GM19324 (cell line): ENCODE data around the gene C19orf38.
"Not testable (repeated sequence)": the region's sequence is repeated elsewhere in the genome, so short reads cannot be mapped to it uniquely, and the experiment has no call there.

Source experiments
- ATAC-seq: cut with Tn5 transposase; IDR thresholded peaks from one replicate; pipeline ENCODE4 v1.9.1; 2021; ENCODE audit warnings: mild to moderate bottlenecking, moderate library complexity; ENCODE audit not compliant: unreplicated experiment, low FRiP score

Gene C19orf38

DNA sequence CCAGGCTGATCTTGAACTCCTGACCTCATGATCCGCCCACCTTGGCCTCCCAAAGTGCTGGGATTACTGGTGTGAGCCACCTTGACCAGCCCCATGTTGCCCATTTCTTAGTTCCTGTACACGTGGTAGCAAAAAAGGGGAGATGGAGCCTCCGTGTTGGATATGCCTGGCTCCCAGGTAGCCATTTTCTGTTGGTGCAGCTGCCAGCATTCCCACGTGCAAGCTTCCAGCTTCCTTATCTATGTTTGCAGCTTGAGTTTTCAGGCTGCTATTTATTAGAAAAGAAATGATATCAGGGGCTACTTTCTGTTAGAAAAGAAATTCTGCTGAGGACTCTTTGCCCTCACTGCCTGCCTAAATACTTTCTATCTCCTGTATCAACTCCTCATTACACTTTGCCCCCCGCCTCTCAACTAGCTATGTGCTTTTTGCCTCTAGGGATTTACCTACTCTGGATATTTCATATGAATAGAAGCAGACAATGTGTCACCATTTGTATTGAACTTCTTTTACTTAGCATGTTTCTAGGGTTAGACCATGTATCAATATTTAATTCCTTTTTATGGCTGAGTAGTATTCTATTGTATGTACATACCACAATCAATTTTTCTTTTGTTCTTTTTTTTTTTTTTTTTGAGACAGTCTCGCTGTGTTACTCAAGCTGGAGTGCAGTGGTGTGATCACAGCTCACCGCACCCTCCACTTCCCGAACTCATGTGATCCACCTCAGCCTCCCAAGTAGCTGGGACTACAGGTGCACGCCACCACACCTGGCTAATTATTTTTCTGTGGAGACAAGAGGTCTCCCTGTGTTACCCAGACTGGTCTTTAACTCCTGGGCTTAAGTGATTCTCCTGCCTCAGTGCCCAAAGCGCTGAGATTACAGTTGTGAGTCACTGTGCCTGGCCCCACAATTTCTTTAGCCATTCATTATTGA lies 8.8 kb upstream of the C19orf38 start:
- ATAC-seq, result no peak

DNA sequence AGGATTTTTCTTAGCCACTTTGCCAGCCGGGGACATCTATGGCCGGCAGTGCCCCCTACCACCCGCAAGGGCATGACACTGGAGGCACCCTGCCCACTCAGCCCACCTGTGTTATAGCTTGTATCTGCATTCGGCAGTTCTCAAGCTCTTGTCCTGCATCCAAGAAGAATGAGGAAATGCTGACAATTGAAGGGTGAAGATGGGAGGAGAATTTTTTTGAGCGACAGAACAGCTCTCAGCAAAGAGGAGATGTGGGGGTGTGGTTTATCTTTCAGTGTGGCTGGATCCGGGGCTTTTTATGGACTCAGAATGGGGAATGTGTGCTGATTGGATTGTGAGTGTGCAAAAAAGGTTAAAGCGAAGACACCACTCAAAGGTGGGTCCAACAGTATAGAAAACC lies 5.4 kb upstream of the C19orf38 start:
- no peak for ATAC-seq

DNA sequence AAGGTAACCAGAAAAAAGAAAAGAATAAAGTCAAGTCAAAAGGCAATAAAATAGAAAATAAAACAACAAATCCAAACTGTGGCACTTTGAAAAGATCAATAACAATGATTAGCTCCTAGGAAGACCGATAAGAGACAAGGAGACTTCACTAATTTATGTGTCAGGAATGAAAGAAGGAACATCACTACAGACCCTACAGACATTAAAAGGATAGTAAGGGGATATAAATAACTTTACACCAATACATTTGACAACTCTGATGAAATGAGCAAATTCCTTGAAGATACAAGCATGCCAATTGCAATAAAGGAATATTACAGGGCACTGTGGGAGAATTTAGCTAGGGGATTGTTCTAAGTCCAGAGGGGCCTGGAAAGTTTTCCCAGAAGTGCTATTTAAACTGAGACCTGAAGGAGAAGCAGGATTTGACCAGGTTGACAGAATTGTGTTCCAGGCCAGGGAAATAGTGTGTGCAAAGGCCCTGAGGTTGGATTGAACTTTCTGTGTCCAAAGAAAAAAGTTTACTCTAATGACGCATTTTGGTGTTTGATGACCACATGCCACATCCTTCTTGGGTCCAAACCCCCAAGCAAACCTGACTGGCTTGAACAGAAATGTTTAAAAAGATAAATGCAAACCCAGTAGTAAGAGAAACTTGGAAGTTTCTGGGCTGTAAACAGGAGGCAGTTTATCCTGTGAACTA lies 1.6 kb upstream of the C19orf38 start:
- ATAC-seq, result no peak

DNA sequence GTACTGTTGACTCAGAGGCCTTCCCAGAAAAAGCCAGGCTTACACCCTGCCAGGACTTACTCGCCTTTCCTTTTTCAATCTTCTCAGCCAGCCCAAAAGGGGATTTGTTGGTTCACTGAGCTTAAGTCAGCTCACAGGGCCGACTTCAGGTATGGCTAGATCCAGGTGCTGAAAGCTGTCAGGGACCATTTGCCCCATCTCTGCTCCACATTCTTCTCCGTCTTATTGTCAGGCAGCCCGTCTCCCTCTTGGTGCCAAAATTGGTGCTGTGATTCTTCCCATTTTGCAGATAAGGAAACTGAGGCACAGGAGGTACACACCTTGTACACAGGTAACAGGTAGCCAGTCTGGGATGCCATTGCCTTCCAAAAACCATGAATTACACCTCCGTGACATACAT lies 2.4 kb downstream of the C19orf38 start:
- no peak for ATAC-seq

DNA sequence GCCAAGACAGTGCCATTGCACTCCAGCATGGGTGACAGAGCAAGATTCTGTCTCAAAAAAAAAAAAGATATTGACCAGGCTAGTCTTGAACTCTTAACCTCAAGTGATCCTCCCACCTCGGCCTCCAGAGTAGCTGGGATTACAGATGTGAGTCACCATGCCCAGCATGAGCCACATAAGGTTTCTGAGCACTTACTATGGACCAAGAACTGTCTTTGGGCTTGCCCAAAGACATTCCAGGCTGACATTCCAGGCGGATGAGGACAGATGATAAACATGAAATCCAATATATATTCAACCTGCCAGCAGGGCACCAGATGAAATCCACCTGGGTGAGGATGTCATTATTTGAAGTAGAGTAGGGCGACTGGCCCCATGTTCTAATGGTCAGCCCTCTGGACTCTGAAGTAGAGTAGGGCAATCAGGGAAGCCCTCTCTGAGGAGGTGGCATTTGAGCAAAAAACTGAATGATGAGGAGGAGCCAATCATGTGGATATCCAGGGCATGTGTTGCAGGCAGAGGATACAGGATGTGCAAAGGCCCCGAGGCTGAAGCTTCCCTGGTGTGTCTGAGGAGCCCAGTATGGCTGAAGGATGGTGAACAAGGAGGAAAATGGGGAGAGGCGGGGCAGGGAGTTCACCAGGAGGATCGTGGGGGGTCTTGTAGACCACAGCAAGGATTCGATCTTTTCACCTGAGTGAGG lies 4.0 kb downstream of the C19orf38 start:
- no peak for ATAC-seq

DNA sequence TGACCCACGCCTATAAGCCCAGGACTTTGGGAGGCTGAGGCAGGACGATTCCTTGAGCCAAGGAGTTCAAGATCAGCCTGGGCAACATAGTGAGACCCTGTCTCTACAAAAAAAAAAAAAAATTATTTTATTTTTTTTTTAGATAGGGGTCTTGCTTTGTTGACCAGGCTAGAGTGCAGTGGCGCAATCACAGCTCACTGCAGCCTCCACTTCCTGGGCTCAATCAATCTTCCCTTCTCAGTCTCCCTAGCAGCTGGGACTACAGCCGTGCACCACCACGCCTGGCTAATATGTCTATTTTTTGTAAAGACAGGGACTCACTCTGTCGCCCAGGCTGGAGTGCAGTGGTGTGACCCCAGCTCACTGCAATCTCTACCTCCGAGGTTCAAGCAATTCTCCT lies 4.7 kb downstream of the C19orf38 start:
- ATAC-seq, result no peak

DNA sequence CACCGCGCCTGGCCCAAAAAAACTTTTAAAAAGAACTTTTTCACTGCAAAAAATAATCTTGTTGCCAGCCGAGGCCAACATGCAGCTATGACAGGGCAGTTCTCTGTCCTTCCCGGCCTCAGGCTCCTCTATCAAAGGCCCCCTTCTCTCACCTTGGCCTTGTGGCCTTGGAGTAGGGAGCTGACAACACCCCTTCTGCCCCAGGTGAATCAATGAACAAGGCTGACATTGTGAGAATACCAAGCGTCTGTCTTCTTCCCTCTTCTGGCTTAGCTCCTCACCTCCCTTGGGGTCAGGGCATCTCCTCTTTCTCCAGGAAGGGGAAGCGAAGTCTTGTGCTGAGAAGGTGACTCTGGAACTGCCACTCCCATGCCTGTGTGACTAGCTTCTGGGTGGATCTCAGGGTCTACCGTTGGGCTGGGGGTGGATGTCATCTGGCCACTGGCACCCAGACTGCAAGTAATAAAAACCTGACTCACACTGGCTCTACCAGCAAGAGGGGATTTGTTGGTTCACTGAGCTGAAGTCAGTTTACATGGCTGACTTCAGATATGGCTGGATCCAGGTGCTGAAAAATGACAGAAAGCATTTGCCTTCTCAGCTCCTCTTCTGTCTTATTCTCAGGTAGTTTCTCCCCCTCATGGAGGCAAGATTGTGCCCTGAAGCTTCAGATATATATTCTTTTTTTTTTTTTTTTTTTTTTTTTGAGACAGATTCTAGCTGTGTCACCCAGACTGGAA lies 6.3 kb downstream of the C19orf38 start:
- no peak for ATAC-seq

DNA sequence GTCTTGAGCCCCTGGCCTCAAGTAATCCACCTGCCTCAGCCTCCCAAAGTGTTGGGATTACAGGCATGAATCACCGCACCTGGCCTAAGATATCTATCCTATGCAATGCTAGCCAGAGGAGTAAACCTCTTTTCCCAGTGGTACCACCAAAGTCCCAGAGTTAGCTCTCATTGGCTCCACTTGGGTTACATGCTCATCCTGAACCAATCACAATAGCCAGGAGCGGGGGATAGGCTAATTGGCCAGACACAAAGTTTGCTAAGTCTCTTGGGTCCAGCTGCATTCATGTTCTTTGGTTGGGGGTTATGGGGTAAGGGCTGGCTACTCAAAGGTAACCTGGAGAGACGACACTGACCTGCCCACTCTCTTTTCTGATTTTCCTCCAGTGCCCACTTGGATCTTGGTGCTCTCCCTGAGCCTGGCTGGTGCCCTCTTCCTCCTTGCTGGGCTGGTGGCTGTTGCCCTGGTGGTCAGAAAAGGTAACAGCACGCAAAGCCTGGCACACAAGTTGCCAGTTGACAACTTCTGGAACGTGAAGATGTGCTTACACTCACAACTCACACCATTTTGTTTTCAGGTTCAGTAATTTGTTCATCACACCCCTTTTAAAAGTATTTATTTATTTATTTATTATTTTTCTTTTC lies 7.8 kb downstream of the C19orf38 start:
- no peak for ATAC-seq

DNA sequence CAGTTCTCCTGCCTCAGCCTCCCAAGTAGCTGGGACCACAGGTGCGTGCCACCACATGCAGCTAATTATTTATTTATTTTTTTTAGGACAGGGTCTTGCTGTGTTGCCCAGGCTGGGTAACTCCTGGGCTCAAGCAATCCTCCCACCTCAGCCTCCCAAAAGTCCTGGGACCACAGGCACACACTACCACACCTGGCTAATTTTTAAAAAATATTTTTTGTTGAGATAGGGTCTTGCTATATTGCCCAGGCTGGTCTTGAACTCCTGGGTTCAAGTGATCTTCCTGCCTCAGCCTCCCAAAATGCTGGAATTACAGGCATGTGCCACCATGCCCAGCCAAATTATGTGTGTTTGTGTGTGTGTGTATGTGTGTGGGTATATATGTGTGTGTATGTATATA lies 8.7 kb downstream of the C19orf38 start:
- ATAC-seq, result not testable (repeated sequence)

DNA sequence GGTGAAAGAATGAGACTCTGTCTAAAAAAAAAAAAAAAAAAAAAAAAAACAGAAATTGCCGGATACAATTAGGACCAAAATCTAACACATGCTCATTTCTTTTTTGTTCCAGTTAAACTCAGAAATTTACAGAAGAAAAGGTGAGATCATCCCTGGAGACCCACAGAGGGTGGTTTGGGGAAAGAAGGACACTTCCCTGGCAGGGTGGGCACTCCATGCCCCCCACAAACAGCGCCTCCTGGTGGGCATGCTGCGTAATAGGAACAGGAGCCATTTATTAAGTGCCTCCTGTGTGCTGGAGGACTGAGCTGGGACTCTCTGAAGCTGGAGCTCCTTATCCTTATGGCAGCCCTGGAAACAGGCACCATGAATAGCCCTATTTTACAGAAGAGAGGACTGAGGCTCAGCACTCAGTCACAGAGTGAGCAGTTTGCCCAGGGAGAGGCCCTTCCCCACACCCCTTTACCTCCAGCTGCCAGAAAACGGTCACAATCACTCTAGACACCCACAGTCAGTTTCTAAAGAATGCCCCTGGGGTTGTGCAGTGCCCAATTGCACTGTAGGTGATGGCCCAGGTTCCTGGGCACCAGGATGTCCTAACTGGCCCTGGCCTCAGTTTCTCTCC lies 10.1 kb downstream of the C19orf38 start:
- ATAC-seq, result no peak

DNA sequence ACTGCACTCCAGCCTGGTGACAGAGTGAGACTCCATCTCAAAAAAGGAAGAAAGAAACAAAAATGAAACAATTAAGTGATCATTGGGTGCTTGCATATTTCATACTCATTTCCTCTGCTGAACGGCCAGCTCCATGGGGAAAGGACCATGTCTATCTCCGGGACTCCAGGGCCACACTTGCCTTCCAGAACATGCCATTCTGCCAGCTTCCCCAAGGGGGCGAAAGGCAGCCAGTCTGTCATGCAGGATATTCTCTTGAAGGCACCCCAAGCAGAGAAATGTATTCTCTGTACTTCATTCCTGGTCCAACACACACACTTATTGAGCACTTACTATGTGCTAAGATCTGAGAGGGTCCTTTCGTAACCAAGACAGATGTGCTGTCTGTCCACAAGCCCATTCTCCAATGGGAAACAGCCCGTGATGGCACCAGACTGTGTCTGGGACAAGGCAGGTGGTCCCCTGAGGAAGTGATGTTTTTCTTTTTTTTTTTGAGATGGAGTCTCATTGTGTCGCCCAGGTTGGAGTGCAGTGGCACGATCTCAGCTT lies 13.0 kb downstream of the C19orf38 start:
- ATAC-seq, result no peak

DNA sequence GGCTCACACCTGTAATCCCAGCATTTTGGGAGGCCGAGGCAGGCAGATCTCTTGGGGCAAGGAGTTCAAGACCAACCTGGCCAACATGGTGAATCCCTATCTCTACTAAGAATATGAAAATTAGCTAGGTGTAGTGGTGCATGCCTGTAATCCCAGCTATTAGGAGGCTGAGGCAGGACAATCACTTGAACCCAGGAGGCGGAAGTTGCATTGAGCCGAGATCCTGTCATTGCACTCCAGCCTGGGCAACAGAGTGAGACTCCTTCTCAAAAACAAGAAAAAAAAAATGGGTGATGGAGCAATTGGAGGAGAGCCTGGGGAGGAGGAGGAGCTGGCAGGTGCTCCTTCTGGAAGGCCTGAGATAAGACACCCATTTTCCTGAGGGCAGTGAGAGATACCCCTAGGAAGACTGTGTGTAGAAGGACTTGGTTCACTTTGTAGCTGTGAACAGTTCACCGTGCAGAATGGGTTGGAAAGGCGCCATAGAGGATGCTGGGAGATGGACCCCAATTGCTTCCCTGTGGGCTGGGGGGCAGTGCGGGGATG lies 14.4 kb downstream of the C19orf38 start:
- ATAC-seq, result no peak

DNA sequence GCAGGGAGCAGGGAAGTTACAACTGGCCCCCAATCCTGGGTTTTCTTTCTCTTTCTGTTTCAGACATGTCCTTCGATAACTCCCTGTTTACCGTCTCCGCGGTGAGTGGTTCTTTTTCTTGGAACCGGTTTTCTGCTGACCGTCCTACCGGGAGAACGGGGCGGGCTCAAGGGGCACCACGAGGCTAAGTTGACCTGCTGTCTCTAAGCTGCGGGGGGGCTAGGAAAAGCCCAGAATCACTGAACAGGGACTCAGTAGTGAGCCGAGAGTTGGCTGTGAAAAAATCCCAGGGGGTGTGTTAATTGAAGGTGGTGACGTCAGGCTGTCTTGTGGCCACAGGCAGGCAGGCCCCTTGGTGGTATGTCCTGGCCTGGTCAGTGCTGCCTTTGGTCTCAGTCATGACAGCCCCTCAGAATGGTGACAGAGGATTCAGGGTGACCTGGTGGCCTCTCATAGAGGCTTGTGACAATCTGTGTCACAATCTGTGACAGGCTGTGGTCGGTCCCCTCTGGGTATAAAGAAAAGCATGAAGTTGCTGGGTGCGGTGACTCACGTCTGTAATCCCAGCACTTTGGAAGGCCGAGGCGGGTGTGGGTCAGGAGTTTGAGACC lies 15.0 kb downstream of the C19orf38 start:
- ATAC-seq, result no peak

DNA sequence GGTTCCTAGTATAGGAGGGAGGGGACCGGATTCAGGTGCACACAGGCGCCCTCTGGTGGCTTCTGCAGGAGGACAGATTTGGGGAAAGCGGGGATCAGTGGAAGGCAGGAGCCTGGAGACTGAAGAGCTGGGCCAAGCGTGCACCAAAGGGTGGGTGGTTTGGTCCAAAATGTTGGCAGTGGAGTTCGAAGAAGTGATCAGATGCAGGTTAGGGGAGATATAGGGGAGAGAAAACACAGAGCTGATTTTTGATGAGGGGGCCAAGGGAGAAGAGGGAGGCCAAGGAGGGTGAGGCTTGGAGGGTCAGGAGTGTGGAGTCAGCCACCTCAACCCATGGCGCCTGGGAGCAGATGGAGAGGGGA lies 16.3 kb downstream of the C19orf38 start:
- no peak for ATAC-seq

DNA sequence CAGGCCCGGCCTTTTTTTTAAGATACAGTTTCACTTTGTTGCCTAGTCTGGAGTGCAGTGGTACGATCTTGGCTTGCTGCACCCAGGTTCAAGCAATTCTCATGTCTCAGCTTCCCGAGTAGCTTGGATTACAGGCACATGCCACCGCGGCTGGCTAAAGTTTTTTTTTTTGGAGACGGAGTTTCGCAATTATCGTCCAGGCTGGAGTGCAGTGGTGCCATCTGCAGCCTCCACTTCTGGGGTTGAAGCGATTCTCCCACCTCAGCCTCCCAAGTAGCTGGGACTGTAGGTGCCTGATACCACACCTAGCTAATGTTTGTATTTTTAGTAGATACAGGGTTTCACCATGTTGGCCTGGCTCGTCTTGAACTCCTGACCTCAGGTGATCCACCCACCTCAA lies 18.3 kb downstream of the C19orf38 start:
- no peak for ATAC-seq

DNA sequence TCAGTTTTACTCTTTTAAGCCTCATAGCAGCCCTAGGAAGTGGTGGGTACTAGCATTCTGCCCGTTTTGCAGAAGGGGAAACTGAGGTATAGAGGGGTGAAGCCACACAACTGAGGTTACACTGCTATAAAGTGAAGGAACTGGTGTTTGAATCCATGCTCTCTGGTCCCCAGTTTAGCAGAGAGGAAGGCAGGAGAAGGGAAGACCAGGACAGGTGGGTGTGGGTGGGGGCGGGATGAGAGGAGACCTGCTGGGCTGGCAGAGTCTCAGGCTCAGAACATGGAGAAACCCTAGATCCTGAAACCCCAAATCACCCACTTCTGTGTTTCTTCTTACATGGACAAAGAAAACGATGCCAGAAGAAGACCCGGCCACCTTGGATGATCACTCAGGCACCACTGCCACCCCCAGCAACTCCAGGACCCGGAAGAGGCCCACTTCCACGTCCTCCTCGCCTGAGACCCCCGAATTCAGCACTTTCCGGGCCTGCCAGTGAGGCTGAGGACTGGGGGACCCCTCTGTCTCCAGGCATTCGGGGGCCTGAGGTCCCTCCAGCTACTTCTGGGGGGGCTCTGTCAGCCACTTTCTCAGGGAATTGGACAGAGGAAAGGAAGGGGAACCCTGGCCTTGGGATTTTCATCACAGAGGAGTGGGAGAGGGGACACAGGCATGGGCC lies 20.8 kb downstream of the C19orf38 start:
- no peak for ATAC-seq

DNA sequence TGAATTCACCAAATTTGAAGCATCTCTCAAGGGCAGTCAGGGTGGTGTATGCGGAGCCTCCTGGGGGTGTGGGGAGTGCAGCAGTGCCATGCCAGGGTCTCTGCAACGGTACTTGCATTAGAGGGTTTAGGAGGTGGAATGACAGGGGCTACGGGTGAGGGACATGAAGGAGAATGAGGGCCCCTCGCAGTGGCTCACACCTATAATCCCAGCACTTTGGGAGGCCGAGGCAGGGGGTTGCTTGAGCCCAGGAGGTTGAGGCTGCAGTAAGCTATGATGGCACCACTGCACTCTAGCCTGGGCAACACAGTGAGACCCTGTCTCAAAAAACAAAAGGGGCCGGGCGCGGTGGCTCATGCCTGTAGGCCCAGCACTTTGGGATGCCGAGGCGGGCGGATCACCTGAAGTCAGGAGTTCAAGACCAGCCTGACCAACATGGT lies 21.7 kb downstream of the C19orf38 start:
- not testable (repeated sequence) for ATAC-seq

DNA sequence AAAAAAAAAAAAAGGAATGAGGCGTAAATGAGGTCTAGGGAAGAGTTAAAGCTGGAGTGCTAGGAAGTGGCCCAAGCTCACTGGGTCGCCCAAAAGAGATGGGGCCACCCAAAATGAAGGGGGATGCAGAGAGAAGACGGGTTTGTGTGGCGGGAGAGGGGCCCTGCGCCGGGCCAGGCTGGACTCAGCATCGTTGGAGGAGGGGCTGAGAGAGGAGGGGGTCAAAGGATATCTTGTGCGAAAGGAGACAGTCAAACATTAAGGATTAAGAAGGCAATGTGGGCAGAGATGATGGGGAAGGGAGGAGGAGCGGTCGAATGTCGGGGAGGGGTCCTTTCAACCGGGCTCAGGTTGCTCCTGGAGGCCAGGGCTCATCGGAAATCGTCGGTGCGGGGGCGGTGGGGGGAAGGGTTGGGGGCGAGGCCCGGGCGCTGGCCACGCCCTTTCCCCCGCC lies 22.3 kb downstream of the C19orf38 start:
- no peak for ATAC-seq
